HCT116 (cell line): Measurements from ENCODE around the gene EZH1.

ENCODE experiments used
- CBX3 ChIP-seq: IDR thresholded peaks from 2 replicates; pipeline ENCODE4 v1.6.1; 2012; ENCODE audit warnings: low read depth
- CEBPB ChIP-seq: IDR thresholded peaks from 2 replicates; pipeline ENCODE4 v1.6.1; 2012; ENCODE audit warnings: low read depth
- EGR1 ChIP-seq: IDR thresholded peaks from 2 replicates; pipeline ENCODE4 v1.6.1; 2012; ENCODE audit warnings: low read depth
- EZH2 ChIP-seq: fragments of 200-600 bp; sonication (generic); IDR thresholded peaks from 2 replicates; pipeline ENCODE4 v1.6.1; 2017; ENCODE audit warnings: antibody characterized with exemption, mixed run types
- POLR2A ChIP-seq: IDR thresholded peaks from 2 replicates; pipeline ENCODE4 v1.7.0; 2011; ENCODE audit warnings: borderline replicate concordance; ENCODE audit not compliant: insufficient read depth, insufficient read length; ENCODE audit errors: extremely low read depth
- POLR2AphosphoS5 ChIP-seq: IDR thresholded peaks from 2 replicates; pipeline ENCODE4 v1.6.1; 2011; ENCODE audit warnings: mild to moderate bottlenecking, low read depth, low read length, moderate library complexity
- SRF ChIP-seq: IDR thresholded peaks from 2 replicates; pipeline ENCODE4 v1.6.1; 2012; ENCODE audit warnings: low read depth
- YY1 ChIP-seq: IDR thresholded peaks from 2 replicates; pipeline ENCODE4 v1.6.1; 2011; ENCODE audit warnings: low read length, low read depth, moderate library complexity, mild to moderate bottlenecking; ENCODE audit not compliant: insufficient replicate concordance; ENCODE audit errors: extremely low read depth
- ZFX ChIP-seq: fragments of 450-650 bp; IDR thresholded peaks from 2 replicates; pipeline ENCODE4 v1.6.1; 2017
- TF ChIP-seq, protein P1 (sequence below), 3 experiments: fragments of 200-600 bp in 1 of 3; sonication (generic) in 1 of 3; IDR thresholded peaks in 2 of 3; conservative IDR thresholded peaks in 1 of 3; 2 replicates each; pipeline ENCODE4 v1.5.1; 2012 to 2017; ENCODE audit warnings: low read depth in 2 of 3, low read length in 2 of 3, antibody characterized with exemption in 1 of 3, borderline replicate concordance in 1 of 3, control low read depth in 1 of 3, mild to moderate bottlenecking in 1 of 3, mixed read lengths in 1 of 3, mixed run types in 1 of 3, moderate library complexity in 1 of 3; ENCODE audit not compliant: insufficient read depth in 1 of 3

DNA sequence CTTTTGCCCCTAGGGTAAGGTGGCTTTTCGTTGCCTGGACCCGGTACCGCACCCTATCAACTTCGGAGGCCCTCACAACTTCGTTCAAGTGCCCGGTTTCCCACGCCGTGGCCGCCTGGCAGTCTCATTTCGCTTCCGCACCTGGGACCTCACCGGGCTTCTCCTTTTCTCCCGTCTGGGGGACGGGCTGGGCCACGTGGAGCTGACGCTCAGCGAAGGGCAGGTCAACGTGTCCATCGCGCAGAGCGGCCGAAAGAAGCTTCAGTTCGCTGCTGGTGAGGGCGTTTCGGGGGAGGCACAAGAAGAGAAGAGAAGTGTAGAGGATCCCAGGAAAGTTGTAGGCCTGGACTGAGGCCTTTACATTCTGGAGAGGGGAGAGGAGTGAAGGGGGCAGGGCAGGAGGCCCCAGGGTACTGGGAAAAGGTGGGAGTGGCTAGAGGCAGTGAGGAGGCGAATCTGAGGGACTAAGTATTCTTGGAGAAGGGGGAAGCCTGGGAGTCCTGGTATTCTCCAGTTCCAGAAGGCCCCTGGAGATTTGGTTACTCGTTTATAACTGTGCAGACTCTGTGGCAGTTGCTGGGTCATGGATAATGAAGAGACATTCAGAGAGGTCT is 57.0 kb downstream of the EZH1 start:
- TF ChIP-seq, protein P1, sequence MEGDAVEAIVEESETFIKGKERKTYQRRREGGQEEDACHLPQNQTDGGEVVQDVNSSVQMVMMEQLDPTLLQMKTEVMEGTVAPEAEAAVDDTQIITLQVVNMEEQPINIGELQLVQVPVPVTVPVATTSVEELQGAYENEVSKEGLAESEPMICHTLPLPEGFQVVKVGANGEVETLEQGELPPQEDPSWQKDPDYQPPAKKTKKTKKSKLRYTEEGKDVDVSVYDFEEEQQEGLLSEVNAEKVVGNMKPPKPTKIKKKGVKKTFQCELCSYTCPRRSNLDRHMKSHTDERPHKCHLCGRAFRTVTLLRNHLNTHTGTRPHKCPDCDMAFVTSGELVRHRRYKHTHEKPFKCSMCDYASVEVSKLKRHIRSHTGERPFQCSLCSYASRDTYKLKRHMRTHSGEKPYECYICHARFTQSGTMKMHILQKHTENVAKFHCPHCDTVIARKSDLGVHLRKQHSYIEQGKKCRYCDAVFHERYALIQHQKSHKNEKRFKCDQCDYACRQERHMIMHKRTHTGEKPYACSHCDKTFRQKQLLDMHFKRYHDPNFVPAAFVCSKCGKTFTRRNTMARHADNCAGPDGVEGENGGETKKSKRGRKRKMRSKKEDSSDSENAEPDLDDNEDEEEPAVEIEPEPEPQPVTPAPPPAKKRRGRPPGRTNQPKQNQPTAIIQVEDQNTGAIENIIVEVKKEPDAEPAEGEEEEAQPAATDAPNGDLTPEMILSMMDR (IDR thresholded peaks at IDR 0.05 in 2 of 3, conservative IDR thresholded peaks at IDR 0.05 in 1 of 3; ENCODE audit: borderline replicate concordance in 1 of 3, insufficient read depth in 1 of 3, low read depth in 2 of 3, low read length in 2 of 3) = no peak
- TF ChIP-seq POLR2A (no peak), SRF (no peak), CEBPB (no peak), EZH2 (no peak), EGR1 (no peak), CBX3 (no peak), POLR2AphosphoS5 (no peak), ZFX (no peak), YY1 (no peak)
